ENCODE data around the gene RUSF1. TPM values are rescaled to one million over a fixed set of nuclear protein-coding genes. Genes with fewer than 3 reads are reported as not detected.
A peak's percentile ranks its signal among the peaks of the same experiment; 100 is the strongest.

RUSF1 gene
- total and polyA plus RNA-seq, 9 of the 15 experiments (the other 6 are each of a cell fraction or from before 2014, with no cell fraction given): 0.80 to 52.8 (median 27.6) TPM

DNA sequence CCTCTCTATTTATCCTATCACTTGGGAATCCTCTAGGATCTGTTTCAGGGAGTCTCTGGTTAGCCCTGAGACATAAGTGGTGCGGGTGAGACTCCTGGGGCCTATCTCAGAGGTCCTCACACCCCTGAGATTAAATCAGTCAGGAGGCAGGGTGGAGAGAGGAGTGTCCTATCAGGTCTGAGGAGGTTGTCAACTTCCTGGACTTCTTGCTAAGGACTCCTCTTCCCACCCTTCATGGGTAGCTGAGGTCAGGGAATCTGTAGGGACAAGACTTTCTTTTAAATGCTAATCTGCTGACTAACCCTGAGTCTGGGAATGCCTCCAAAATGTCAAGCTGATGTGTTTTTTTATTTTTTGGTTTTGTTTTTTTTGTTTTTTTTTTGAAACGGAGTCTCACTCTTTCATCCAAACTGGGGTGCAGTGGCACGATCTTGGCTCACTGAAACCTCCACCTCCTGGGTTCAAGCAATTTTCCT is 55.5 kb downstream of the RUSF1 start (continued):
- TF ChIP-seq, protein P1, sequence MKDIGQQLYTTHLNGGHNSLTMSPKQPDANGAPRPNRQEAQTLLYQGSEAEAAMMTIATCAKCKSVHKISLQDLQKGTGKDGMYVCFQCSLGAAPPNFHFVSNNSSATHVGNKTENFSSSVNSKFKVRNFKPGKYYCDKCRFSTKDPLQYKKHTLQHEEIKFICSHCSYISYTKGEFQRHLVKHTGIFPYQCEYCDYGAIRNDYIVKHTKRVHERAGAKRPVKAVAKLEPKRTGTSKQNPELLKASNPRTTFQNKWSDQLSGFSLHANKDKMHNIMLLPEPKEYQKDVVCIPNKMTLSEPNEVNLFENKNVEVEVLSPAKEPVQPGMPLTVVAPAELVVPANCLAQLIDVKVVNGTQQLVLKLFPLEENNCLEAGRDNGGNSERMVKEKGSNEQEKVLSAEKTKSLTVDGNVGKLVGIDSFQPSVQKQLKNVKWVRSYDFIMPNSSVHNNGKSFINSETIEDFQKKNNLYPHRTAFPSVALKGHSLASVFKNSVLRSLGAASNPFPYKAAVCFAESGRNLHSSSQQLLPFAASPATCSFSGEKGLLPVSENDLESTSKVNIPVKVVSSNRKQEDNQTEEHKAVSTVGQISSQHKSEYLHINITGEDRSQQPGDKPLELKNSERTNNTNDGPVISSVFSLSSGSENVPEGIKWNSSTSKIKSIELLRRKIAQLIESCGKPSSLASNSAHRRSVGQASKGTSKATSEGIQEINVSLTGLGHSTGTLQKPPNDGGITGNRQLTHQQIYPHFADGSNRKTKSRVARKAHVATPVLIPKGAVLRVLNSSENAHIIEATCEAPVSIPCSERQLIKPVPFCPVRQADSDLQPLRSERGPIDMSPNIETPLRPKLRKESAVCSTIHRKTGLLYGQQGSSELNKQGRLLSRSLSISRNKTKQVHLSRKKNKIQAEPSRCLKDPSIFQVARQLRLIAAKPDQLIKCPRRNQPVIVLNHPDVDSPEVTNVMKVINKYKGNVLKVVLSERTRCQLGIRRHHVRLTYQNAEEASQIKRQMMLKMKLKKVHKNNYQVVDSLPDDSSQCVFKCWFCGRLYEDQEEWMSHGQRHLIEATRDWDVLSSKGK (CRISPR knock-in tag; IDR thresholded peaks at IDR 0.05): no peak
- no peak for TF ChIP-seq ZNF589 (CRISPR knock-in tag; IDR thresholded peaks at IDR 0.05; ENCODE audit: low read depth)
- no peak for TF ChIP-seq GTF2B (IDR thresholded peaks at IDR 0.05; ENCODE audit: extremely low read depth, insufficient read length)
- TF ChIP-seq NBN (IDR thresholded peaks at IDR 0.05; ENCODE audit: low read depth): 0 out of 2 replicates have a peak, but pooled peaks have one; percentile 49
- no peak for TF ChIP-seq KDM4B (IDR thresholded peaks at IDR 0.05; ENCODE audit: borderline replicate concordance in 2 of 2, low read depth in 1 of 2)
- TF ChIP-seq RERE (CRISPR knock-in tag; IDR thresholded peaks at IDR 0.05; ENCODE audit: borderline replicate concordance): no peak
- TF ChIP-seq HEY1 (CRISPR knock-in tag; IDR thresholded peaks at IDR 0.05; ENCODE audit: borderline replicate concordance): no peak
- TF ChIP-seq MTA1 (IDR thresholded peaks at IDR 0.05; ENCODE audit: borderline replicate concordance): 0 out of 2 replicates have a peak, but pooled peaks have one; percentile 32
- TF ChIP-seq DACH1 (IDR thresholded peaks at IDR 0.05; ENCODE audit: partially characterized antibody): no peak
- TF ChIP-seq MYBL2 (IDR thresholded peaks at IDR 0.05; ENCODE audit: low read depth): no peak
- no peak for TF ChIP-seq MYBL2 (CRISPR knock-in tag; IDR thresholded peaks at IDR 0.05; ENCODE audit: borderline replicate concordance)
- TF ChIP-seq PREB (CRISPR knock-in tag; IDR thresholded peaks at IDR 0.05): no peak
- no peak for TF ChIP-seq ZNF239 (CRISPR knock-in tag; IDR thresholded peaks at IDR 0.05)
- no peak for TF ChIP-seq E4F1 (CRISPR knock-in tag; IDR thresholded peaks at IDR 0.05; ENCODE audit: borderline replicate concordance)

Measured in K562 (cell line).